ENCODE data around the gene KDM2B.

GRCh38 chr12:121508533-121508932 is 72.3 kb downstream of the KDM2B start:
- TF ChIP-seq, protein P1, sequence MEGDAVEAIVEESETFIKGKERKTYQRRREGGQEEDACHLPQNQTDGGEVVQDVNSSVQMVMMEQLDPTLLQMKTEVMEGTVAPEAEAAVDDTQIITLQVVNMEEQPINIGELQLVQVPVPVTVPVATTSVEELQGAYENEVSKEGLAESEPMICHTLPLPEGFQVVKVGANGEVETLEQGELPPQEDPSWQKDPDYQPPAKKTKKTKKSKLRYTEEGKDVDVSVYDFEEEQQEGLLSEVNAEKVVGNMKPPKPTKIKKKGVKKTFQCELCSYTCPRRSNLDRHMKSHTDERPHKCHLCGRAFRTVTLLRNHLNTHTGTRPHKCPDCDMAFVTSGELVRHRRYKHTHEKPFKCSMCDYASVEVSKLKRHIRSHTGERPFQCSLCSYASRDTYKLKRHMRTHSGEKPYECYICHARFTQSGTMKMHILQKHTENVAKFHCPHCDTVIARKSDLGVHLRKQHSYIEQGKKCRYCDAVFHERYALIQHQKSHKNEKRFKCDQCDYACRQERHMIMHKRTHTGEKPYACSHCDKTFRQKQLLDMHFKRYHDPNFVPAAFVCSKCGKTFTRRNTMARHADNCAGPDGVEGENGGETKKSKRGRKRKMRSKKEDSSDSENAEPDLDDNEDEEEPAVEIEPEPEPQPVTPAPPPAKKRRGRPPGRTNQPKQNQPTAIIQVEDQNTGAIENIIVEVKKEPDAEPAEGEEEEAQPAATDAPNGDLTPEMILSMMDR (IDR thresholded peaks at IDR 0.05) = no peak
- TF ChIP-seq POLR2A (IDR thresholded peaks at IDR 0.05) = no peak
